Measurements from ENCODE around the gene P4HTM. TPM values are rescaled to one million over a fixed set of nuclear protein-coding genes. Genes with fewer than 3 reads are reported as not detected.
A peak's percentile ranks its signal among the peaks of the same experiment; 100 is the strongest.

P4HTM gene
- total and polyA plus RNA-seq, 2 of the 8 experiments (the other 6 are each of a cell fraction or from before 2014, with no cell fraction given) = 19.1 to 25.4 TPM

GRCh38 chr3:49012441-49013017, 22.5 kb downstream of the P4HTM start:
- no peak overlapping the region for H4K5ac ChIP-seq (ENCODE audit: insufficient read length, low read depth, low read length)
- H3K79me2 ChIP-seq (ENCODE audit: control insufficient read depth in 1 of 2, insufficient read depth in 2 of 2, low read length in 2 of 2) = peaks cover 11 to 58% of the 10 kb centered on the region in 2 experiments
- H3K4me1 ChIP-seq (replicated peaks in 1 of 4; ENCODE audit: control insufficient read depth in 3 of 4, insufficient read depth in 4 of 4, low read length in 3 of 4) = peaks cover 0 to 12% (median 7%) of the 10 kb centered on the region in 4 experiments; a peak in 5 of 7 replicates
- H3K56ac ChIP-seq (replicated peaks; ENCODE audit: insufficient read length, low read depth, low read length) = no peak overlapping the region
- no peak overlapping the region for H3K14ac ChIP-seq (ENCODE audit: insufficient read length)
- peaks cover 19% of the 10 kb centered on the region for H3K79me1 ChIP-seq (ENCODE audit: low read depth, low read length)
- ChIA-PET CTCF (ENCODE audit: partially characterized antibody) (interaction anchor here (1.2 to 24.3 kb wide), 4 partner anchors 8 to 50 kb away, joined by 3 to 467 read pairs (median 46); partner anchors contain the start of genes NDUFAF3, P4HTM and WDR6), POLR2A (ENCODE audit: partially characterized antibody) (interaction anchor here (0.9 to 38.8 kb wide), 8 partner anchors 0 to 377 kb away, joined by 3 to 1518 read pairs (median 70); partner anchors contain the start of genes DALRD3, IMPDH2, NDUFAF3 and P4HTM)
- H3K9me3 ChIP-seq (ENCODE audit: insufficient read depth in 2 of 2, low read depth in 1 of 2, low read length in 1 of 2) = no peaks in the 10 kb centered on the region
- DNase-seq (ENCODE audit: low read depth in 1 of 2, low spot score in 2 of 2) = no peak
- no peak overlapping the region; a peak in 1 of 4 replicates for H3K4me2 ChIP-seq (ENCODE audit: insufficient read depth in 1 of 2, low read depth in 2 of 2, low read length in 2 of 2)
- no peaks in the 10 kb centered on the region for H3K27me3 ChIP-seq (replicated peaks in 1 of 4; ENCODE audit: control insufficient read depth in 3 of 4, extremely low read depth in 1 of 4, insufficient read depth in 3 of 4, low read length in 3 of 4)
- 91% methylated on average over 17 of the region's 17 CpGs; no CpG with 5 or more reads in 1 of the 2 experiments for WGBS, 2 experiments (ENCODE audit: extremely low coverage in 1 of 2, insufficient coverage in 1 of 2, insufficient read length in 1 of 2, insufficient replicate concordance in 2 of 2, low coverage in 1 of 2, low lambda C conversion rate in 2 of 2, missing lambda C conversion rate in 1 of 2)
- H3K36me3 ChIP-seq (ENCODE audit: control insufficient read depth in 2 of 4, insufficient read depth in 4 of 4, low read length in 3 of 4) = peaks cover 15 to 55% (median 32%) of the 10 kb centered on the region in 4 experiments
- H3K23ac ChIP-seq (ENCODE audit: insufficient read length) = no peak overlapping the region
- H3K4ac ChIP-seq (replicated peaks; ENCODE audit: insufficient read length, low read depth, low read length) = no peak overlapping the region
- H2BK12ac ChIP-seq (ENCODE audit: low read depth, low read length) = no peak overlapping the region
- no peak overlapping the region for H4K91ac ChIP-seq (replicated peaks; ENCODE audit: insufficient read length, low read length)
- H2AFZ ChIP-seq (ENCODE audit: low read length) = no peak overlapping the region
- no peak overlapping the region for H2BK5ac ChIP-seq (ENCODE audit: low read depth, low read length)
- H3K23me2 ChIP-seq (ENCODE audit: low read depth, low read length) = peaks cover 9% of the 10 kb centered on the region
- H4K20me1 ChIP-seq (replicated peaks in 1 of 2; ENCODE audit: control insufficient read depth in 1 of 2, insufficient read depth in 2 of 2, low read length in 2 of 2) = peaks cover 43 to 53% of the 10 kb centered on the region in 2 experiments
- no peak overlapping the region for H3K9ac ChIP-seq (replicated peaks in 1 of 4; ENCODE audit: extremely low read depth in 1 of 4, low read depth in 3 of 4, low read length in 3 of 4)
- H4K8ac ChIP-seq (ENCODE audit: extremely low read depth, insufficient read depth, low read length) = no peak overlapping the region
- FAIRE-seq = no peak
- no peak overlapping the region for H3K18ac ChIP-seq (ENCODE audit: extremely low read depth, low read length)
- H3K27ac ChIP-seq (ENCODE audit: low read depth, low read length) = no peak overlapping the region
- no peak overlapping the region for H3K4me3 ChIP-seq (ENCODE audit: extremely low read depth in 1 of 4, insufficient read depth in 2 of 4, low read depth in 3 of 4, low read length in 4 of 4)
- no peak overlapping the region for H2AK5ac ChIP-seq (ENCODE audit: low read depth, low read length)
- TF ChIP-seq CBX5 (IDR thresholded peaks at IDR 0.05; ENCODE audit: low read depth, low read length) (no peak), POLR2AphosphoS5 (IDR thresholded peaks at IDR 0.05; ENCODE audit: low read depth, low read length) (peak; percentile 32; the same call in 1 of the 2 replicates)
- H2BK20ac ChIP-seq (ENCODE audit: low read length) = no peak overlapping the region
- H2BK120ac ChIP-seq (replicated peaks; ENCODE audit: low read depth, low read length) = no peak overlapping the region
- H2BK15ac ChIP-seq (ENCODE audit: low read length) = no peak overlapping the region

Measured in H1 (cell line).